ENCODE measurements around the gene SERTM2. TPM values are rescaled to one million over a fixed set of nuclear protein-coding genes. Genes with fewer than 3 reads are reported as not detected.

The SERTM2 gene
- total RNA-seq, 1 experiment from 2014 or later, result 0.37 TPM

DNA sequence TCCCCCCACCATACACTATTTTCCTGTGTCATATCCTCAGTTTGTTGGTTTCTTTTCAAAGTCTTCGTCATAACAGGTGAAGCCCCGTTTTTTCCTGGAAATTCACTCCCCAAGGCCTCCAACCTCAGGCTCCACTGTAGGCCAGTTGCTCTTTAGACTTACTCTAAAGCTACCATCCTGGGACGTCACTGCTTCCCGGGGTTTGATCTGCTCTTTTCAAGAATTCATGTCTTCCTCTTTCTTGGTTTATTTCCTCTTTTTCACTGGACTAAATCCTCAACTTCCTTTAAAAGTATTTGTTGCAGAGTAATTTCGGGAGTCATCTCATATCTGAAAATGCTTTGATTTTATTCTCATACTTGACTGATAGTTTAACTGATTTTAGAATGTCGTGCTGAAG is 6.5 kb upstream of the SERTM2 start:
- peaks cover 6% of the 10 kb centered on the region for H3K27me3 Mint-ChIP-seq (ENCODE audit: low read depth)
- H3K4me1 Mint-ChIP-seq, result peaks cover 2% of the 10 kb centered on the region; the same call in 1 of the 2 replicates
- no peaks in the 10 kb centered on the region for H3K9me3 Mint-ChIP-seq
- DNase-seq (ENCODE audit: low spot score) (no peak), ATAC-seq (no peak)
- no peak overlapping the region for H3K27ac Mint-ChIP-seq
- POLR2A ChIA-PET, result no interaction called here
- no peaks in the 10 kb centered on the region for H3K36me3 Mint-ChIP-seq
- no peak overlapping the region for H3K4me3 Mint-ChIP-seq
- TF ChIP-seq, protein P1, sequence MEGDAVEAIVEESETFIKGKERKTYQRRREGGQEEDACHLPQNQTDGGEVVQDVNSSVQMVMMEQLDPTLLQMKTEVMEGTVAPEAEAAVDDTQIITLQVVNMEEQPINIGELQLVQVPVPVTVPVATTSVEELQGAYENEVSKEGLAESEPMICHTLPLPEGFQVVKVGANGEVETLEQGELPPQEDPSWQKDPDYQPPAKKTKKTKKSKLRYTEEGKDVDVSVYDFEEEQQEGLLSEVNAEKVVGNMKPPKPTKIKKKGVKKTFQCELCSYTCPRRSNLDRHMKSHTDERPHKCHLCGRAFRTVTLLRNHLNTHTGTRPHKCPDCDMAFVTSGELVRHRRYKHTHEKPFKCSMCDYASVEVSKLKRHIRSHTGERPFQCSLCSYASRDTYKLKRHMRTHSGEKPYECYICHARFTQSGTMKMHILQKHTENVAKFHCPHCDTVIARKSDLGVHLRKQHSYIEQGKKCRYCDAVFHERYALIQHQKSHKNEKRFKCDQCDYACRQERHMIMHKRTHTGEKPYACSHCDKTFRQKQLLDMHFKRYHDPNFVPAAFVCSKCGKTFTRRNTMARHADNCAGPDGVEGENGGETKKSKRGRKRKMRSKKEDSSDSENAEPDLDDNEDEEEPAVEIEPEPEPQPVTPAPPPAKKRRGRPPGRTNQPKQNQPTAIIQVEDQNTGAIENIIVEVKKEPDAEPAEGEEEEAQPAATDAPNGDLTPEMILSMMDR (IDR thresholded peaks at IDR 0.05), result no peak
- TF ChIP-seq, protein P2, sequence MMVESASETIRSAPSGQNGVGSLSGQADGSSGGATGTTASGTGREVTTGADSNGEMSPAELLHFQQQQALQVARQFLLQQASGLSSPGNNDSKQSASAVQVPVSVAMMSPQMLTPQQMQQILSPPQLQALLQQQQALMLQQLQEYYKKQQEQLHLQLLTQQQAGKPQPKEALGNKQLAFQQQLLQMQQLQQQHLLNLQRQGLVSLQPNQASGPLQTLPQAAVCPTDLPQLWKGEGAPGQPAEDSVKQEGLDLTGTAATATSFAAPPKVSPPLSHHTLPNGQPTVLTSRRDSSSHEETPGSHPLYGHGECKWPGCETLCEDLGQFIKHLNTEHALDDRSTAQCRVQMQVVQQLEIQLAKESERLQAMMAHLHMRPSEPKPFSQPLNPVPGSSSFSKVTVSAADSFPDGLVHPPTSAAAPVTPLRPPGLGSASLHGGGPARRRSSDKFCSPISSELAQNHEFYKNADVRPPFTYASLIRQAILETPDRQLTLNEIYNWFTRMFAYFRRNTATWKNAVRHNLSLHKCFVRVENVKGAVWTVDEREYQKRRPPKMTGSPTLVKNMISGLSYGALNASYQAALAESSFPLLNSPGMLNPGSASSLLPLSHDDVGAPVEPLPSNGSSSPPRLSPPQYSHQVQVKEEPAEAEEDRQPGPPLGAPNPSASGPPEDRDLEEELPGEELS (CRISPR knock-in tag; IDR thresholded peaks at IDR 0.05), result no peak
- TF ChIP-seq ZNF232 (CRISPR knock-in tag; IDR thresholded peaks at IDR 0.05), result no peak
- TF ChIP-seq, protein P3, sequence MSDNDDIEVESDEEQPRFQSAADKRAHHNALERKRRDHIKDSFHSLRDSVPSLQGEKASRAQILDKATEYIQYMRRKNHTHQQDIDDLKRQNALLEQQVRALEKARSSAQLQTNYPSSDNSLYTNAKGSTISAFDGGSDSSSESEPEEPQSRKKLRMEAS (CRISPR knock-in tag; IDR thresholded peaks at IDR 0.05), result no peak
- no peak for TF ChIP-seq ESRRA (CRISPR knock-in tag; IDR thresholded peaks at IDR 0.05; ENCODE audit: borderline replicate concordance)
- TF ChIP-seq, protein P4, sequence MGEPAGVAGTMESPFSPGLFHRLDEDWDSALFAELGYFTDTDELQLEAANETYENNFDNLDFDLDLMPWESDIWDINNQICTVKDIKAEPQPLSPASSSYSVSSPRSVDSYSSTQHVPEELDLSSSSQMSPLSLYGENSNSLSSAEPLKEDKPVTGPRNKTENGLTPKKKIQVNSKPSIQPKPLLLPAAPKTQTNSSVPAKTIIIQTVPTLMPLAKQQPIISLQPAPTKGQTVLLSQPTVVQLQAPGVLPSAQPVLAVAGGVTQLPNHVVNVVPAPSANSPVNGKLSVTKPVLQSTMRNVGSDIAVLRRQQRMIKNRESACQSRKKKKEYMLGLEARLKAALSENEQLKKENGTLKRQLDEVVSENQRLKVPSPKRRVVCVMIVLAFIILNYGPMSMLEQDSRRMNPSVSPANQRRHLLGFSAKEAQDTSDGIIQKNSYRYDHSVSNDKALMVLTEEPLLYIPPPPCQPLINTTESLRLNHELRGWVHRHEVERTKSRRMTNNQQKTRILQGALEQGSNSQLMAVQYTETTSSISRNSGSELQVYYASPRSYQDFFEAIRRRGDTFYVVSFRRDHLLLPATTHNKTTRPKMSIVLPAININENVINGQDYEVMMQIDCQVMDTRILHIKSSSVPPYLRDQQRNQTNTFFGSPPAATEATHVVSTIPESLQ (CRISPR knock-in tag; IDR thresholded peaks at IDR 0.05), result no peak
- TF ChIP-seq SMAD3 (CRISPR knock-in tag; IDR thresholded peaks at IDR 0.05; ENCODE audit: borderline replicate concordance), result no peak
- no peak for TF ChIP-seq HMGA2 (CRISPR knock-in tag; IDR thresholded peaks at IDR 0.05)
- CTCF ChIA-PET, result no interaction called here

DNA sequence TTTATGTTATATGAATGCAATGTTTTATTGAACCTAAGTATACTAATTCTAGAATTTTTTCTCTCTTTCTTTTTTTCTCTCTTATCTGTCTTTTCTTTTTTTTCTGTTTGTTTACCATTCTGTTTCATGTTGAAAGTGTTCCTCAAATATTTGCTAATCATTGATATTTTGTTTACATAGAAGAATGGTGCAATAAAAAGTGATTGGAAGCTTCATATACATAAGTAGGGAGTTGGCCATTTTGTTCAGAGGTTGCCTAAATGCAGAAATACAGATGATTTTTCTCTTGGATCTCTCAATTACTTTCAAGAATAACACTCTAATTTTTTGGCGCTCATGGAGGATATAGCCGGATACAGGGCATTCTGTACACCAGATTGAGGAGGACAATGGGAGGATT is 5.7 kb upstream of the SERTM2 start:
- Mint-ChIP-seq H3K27me3 (ENCODE audit: low read depth) (peaks cover 6% of the 10 kb centered on the region), H3K9me3 (no peaks in the 10 kb centered on the region), H3K36me3 (no peaks in the 10 kb centered on the region), H3K27ac (no peak overlapping the region), H3K4me3 (no peak overlapping the region), H3K4me1 (peaks cover 6% of the 10 kb centered on the region)
- ChIA-PET POLR2A (no interaction called here), CTCF (no interaction called here)
- ATAC-seq (no peak), DNase-seq (ENCODE audit: low spot score) (no peak)
- TF ChIP-seq, protein P5, sequence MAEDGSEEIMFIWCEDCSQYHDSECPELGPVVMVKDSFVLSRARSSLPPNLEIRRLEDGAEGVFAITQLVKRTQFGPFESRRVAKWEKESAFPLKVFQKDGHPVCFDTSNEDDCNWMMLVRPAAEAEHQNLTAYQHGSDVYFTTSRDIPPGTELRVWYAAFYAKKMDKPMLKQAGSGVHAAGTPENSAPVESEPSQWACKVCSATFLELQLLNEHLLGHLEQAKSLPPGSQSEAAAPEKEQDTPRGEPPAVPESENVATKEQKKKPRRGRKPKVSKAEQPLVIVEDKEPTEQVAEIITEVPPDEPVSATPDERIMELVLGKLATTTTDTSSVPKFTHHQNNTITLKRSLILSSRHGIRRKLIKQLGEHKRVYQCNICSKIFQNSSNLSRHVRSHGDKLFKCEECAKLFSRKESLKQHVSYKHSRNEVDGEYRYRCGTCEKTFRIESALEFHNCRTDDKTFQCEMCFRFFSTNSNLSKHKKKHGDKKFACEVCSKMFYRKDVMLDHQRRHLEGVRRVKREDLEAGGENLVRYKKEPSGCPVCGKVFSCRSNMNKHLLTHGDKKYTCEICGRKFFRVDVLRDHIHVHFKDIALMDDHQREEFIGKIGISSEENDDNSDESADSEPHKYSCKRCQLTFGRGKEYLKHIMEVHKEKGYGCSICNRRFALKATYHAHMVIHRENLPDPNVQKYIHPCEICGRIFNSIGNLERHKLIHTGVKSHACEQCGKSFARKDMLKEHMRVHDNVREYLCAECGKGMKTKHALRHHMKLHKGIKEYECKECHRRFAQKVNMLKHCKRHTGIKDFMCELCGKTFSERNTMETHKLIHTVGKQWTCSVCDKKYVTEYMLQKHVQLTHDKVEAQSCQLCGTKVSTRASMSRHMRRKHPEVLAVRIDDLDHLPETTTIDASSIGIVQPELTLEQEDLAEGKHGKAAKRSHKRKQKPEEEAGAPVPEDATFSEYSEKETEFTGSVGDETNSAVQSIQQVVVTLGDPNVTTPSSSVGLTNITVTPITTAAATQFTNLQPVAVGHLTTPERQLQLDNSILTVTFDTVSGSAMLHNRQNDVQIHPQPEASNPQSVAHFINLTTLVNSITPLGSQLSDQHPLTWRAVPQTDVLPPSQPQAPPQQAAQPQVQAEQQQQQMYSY (CRISPR knock-in tag; IDR thresholded peaks at IDR 0.05), result no peak
- TF ChIP-seq, protein P6, sequence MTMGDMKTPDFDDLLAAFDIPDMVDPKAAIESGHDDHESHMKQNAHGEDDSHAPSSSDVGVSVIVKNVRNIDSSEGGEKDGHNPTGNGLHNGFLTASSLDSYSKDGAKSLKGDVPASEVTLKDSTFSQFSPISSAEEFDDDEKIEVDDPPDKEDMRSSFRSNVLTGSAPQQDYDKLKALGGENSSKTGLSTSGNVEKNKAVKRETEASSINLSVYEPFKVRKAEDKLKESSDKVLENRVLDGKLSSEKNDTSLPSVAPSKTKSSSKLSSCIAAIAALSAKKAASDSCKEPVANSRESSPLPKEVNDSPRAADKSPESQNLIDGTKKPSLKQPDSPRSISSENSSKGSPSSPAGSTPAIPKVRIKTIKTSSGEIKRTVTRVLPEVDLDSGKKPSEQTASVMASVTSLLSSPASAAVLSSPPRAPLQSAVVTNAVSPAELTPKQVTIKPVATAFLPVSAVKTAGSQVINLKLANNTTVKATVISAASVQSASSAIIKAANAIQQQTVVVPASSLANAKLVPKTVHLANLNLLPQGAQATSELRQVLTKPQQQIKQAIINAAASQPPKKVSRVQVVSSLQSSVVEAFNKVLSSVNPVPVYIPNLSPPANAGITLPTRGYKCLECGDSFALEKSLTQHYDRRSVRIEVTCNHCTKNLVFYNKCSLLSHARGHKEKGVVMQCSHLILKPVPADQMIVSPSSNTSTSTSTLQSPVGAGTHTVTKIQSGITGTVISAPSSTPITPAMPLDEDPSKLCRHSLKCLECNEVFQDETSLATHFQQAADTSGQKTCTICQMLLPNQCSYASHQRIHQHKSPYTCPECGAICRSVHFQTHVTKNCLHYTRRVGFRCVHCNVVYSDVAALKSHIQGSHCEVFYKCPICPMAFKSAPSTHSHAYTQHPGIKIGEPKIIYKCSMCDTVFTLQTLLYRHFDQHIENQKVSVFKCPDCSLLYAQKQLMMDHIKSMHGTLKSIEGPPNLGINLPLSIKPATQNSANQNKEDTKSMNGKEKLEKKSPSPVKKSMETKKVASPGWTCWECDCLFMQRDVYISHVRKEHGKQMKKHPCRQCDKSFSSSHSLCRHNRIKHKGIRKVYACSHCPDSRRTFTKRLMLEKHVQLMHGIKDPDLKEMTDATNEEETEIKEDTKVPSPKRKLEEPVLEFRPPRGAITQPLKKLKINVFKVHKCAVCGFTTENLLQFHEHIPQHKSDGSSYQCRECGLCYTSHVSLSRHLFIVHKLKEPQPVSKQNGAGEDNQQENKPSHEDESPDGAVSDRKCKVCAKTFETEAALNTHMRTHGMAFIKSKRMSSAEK (CRISPR knock-in tag; IDR thresholded peaks at IDR 0.05; ENCODE audit: borderline replicate concordance), result no peak
- TF ChIP-seq ATF1 (CRISPR knock-in tag; IDR thresholded peaks at IDR 0.05) (no peak), ZNF121 (CRISPR knock-in tag; IDR thresholded peaks at IDR 0.05) (no peak), NR3C1 (CRISPR knock-in tag; conservative IDR thresholded peaks at IDR 0.05; ENCODE audit: low read depth) (no peak), ELF4 (CRISPR knock-in tag; IDR thresholded peaks at IDR 0.05; ENCODE audit: low read depth) (no peak), OVOL2 (CRISPR knock-in tag; IDR thresholded peaks at IDR 0.05; ENCODE audit: borderline replicate concordance) (no peak), ZNF423 (CRISPR knock-in tag; IDR thresholded peaks at IDR 0.05) (no peak), NR1H2 (CRISPR knock-in tag; IDR thresholded peaks at IDR 0.05) (no peak), ZNF138 (CRISPR knock-in tag; conservative IDR thresholded peaks at IDR 0.05) (no peak)
- TF ChIP-seq, protein P7, sequence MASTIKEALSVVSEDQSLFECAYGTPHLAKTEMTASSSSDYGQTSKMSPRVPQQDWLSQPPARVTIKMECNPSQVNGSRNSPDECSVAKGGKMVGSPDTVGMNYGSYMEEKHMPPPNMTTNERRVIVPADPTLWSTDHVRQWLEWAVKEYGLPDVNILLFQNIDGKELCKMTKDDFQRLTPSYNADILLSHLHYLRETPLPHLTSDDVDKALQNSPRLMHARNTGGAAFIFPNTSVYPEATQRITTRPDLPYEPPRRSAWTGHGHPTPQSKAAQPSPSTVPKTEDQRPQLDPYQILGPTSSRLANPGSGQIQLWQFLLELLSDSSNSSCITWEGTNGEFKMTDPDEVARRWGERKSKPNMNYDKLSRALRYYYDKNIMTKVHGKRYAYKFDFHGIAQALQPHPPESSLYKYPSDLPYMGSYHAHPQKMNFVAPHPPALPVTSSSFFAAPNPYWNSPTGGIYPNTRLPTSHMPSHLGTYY (CRISPR knock-in tag; IDR thresholded peaks at IDR 0.05), result no peak
